ENCODE measurements around the gene PRKN.

PRKN gene

GRCh38 chr6:162528538-162528937 is 199.0 kb downstream of the PRKN start:
- no peak for DNase-seq

- no peak for DNase-seq
Measured at GRCh38 chr6:162526960-162527359, 200.6 kb downstream of the PRKN start.

- DNase-seq, result no peak
Measured at GRCh38 chr6:162525181-162525580, 202.4 kb downstream of the PRKN start.

GRCh38 chr6:162512744-162513143 is 214.8 kb downstream of the PRKN start:
- DNase-seq, result no peak

- no peak for DNase-seq
Measured at GRCh38 chr6:162497389-162497788, 230.2 kb downstream of the PRKN start.

- DNase-seq, result no peak
Measured at GRCh38 chr6:162493917-162494316, 233.6 kb downstream of the PRKN start.

- DNase-seq, result no peak
Measured at GRCh38 chr6:162491637-162492036, 235.9 kb downstream of the PRKN start.

- DNase-seq, result no peak
Measured at GRCh38 chr6:162489101-162489976, 238.2 kb downstream of the PRKN start.

GRCh38 chr6:162488444-162488843 is 239.1 kb downstream of the PRKN start:
- no peak for DNase-seq

GRCh38 chr6:162485464-162485863 is 242.1 kb downstream of the PRKN start:
- no peak for DNase-seq

GRCh38 chr6:162481938-162482337 is 245.6 kb downstream of the PRKN start:
- no peak for DNase-seq

- no peak for DNase-seq
Measured at GRCh38 chr6:162481320-162481719, 246.2 kb downstream of the PRKN start.

GRCh38 chr6:162478192-162478671 is 249.3 kb downstream of the PRKN start:
- DNase-seq, result no peak

GRCh38 chr6:162474722-162475121 is 252.8 kb downstream of the PRKN start:
- DNase-seq, result no peak

- no peak for DNase-seq
Measured at GRCh38 chr6:162471842-162472241, 255.7 kb downstream of the PRKN start.

GRCh38 chr6:162468326-162468725 is 259.2 kb downstream of the PRKN start:
- no peak for DNase-seq

GRCh38 chr6:162467679-162468078 is 259.9 kb downstream of the PRKN start:
- no peak for DNase-seq

GRCh38 chr6:162463576-162463975 is 264.0 kb downstream of the PRKN start:
- DNase-seq, result no peak

- no peak for DNase-seq
Measured at GRCh38 chr6:162459985-162460384, 267.6 kb downstream of the PRKN start.

GRCh38 chr6:162450358-162450757 is 277.2 kb downstream of the PRKN start:
- no peak for DNase-seq

GRCh38 chr6:162448294-162448693 is 279.3 kb downstream of the PRKN start:
- no peak for DNase-seq

- no peak for DNase-seq
Measured at GRCh38 chr6:162443101-162443500, 284.5 kb downstream of the PRKN start.

GRCh38 chr6:162442687-162443086 is 284.9 kb downstream of the PRKN start:
- peak; percentile 2 for DNase-seq

GRCh38 chr6:162441991-162442390 is 285.6 kb downstream of the PRKN start:
- DNase-seq, result no peak

- no peak for DNase-seq
Measured at GRCh38 chr6:162438980-162439379, 288.6 kb downstream of the PRKN start.

Measured in NCI-H1694 (cell line).